Measurements from ENCODE around the gene SLC39A10.

Gene SLC39A10

GRCh38 chr2:195648787-195649186, 8.2 kb upstream of the SLC39A10 start:
- Histone ChIP-seq H3K9ac (ENCODE audit: low read length) (no peak overlapping the region), H3K4me3 (ENCODE audit: low read length) (no peak overlapping the region), H3K9me3 (ENCODE audit: control insufficient read depth, low read length) (no peaks in the 10 kb centered on the region), H3K36me3 (ENCODE audit: control insufficient read depth, insufficient read depth, low read length) (no peaks in the 10 kb centered on the region), H3K27me3 (ENCODE audit: control insufficient read depth, insufficient read depth, low read length) (no peaks in the 10 kb centered on the region), H3K4me1 (ENCODE audit: control insufficient read depth, insufficient read depth, low read length) (no peaks in the 10 kb centered on the region)

- Histone ChIP-seq H3K4me1 (ENCODE audit: control insufficient read depth, insufficient read depth, low read length) (no peaks in the 10 kb centered on the region), H3K27me3 (ENCODE audit: control insufficient read depth, insufficient read depth, low read length) (no peaks in the 10 kb centered on the region), H3K36me3 (ENCODE audit: control insufficient read depth, insufficient read depth, low read length) (no peaks in the 10 kb centered on the region), H3K4me3 (ENCODE audit: low read length) (no peak overlapping the region), H3K9ac (ENCODE audit: low read length) (no peak overlapping the region), H3K9me3 (ENCODE audit: control insufficient read depth, low read length) (no peaks in the 10 kb centered on the region)
Observed at GRCh38 chr2:195649629-195650190, 7.3 kb upstream of the SLC39A10 start.

GRCh38 chr2:195651046-195651445, 6.0 kb upstream of the SLC39A10 start:
- no peaks in the 10 kb centered on the region for H3K27me3 ChIP-seq (ENCODE audit: control insufficient read depth, insufficient read depth, low read length)
- H3K9ac ChIP-seq (ENCODE audit: low read length) = no peak overlapping the region
- H3K9me3 ChIP-seq (ENCODE audit: control insufficient read depth, low read length) = no peaks in the 10 kb centered on the region
- H3K4me3 ChIP-seq (ENCODE audit: low read length) = no peak overlapping the region
- peaks cover 1% of the 10 kb centered on the region for H3K4me1 ChIP-seq (ENCODE audit: control insufficient read depth, insufficient read depth, low read length)
- no peaks in the 10 kb centered on the region for H3K36me3 ChIP-seq (ENCODE audit: control insufficient read depth, insufficient read depth, low read length)

GRCh38 chr2:195652911-195653310, 4.1 kb upstream of the SLC39A10 start:
- Histone ChIP-seq H3K27me3 (ENCODE audit: control insufficient read depth, insufficient read depth, low read length) (no peaks in the 10 kb centered on the region), H3K4me1 (ENCODE audit: control insufficient read depth, insufficient read depth, low read length) (peaks cover 6% of the 10 kb centered on the region), H3K4me3 (ENCODE audit: low read length) (no peak overlapping the region), H3K9me3 (ENCODE audit: control insufficient read depth, low read length) (no peaks in the 10 kb centered on the region), H3K36me3 (ENCODE audit: control insufficient read depth, insufficient read depth, low read length) (no peaks in the 10 kb centered on the region), H3K9ac (ENCODE audit: low read length) (no peak overlapping the region)

- Histone ChIP-seq H3K9ac (ENCODE audit: low read length) (peak overlapping the region; percentile 49), H3K4me3 (ENCODE audit: low read length) (peak overlapping the region; percentile 12), H3K36me3 (ENCODE audit: control insufficient read depth, insufficient read depth, low read length) (no peaks in the 10 kb centered on the region), H3K9me3 (ENCODE audit: control insufficient read depth, low read length) (no peaks in the 10 kb centered on the region), H3K4me1 (ENCODE audit: control insufficient read depth, insufficient read depth, low read length) (peaks cover 10% of the 10 kb centered on the region), H3K27me3 (ENCODE audit: control insufficient read depth, insufficient read depth, low read length) (no peaks in the 10 kb centered on the region)
Observed at GRCh38 chr2:195656161-195656858, 716 bp upstream of the SLC39A10 start.

- Histone ChIP-seq H3K9me3 (ENCODE audit: control insufficient read depth, low read length) (no peaks in the 10 kb centered on the region), H3K9ac (ENCODE audit: low read length) (peak overlapping the region; percentile 93), H3K27me3 (ENCODE audit: control insufficient read depth, insufficient read depth, low read length) (no peaks in the 10 kb centered on the region), H3K4me1 (ENCODE audit: control insufficient read depth, insufficient read depth, low read length) (peaks cover 10% of the 10 kb centered on the region), H3K36me3 (ENCODE audit: control insufficient read depth, insufficient read depth, low read length) (no peaks in the 10 kb centered on the region), H3K4me3 (ENCODE audit: low read length) (peak overlapping the region; percentile 54)
Observed at GRCh38 chr2:195657634-195658540, 861 bp downstream of the SLC39A10 start.

GRCh38 chr2:195658541-195658890, 1.5 kb downstream of the SLC39A10 start:
- Histone ChIP-seq H3K4me3 (ENCODE audit: low read length) (no peak overlapping the region), H3K4me1 (ENCODE audit: control insufficient read depth, insufficient read depth, low read length) (peaks cover 10% of the 10 kb centered on the region), H3K9ac (ENCODE audit: low read length) (peak overlapping the region; percentile 93), H3K36me3 (ENCODE audit: control insufficient read depth, insufficient read depth, low read length) (no peaks in the 10 kb centered on the region), H3K27me3 (ENCODE audit: control insufficient read depth, insufficient read depth, low read length) (no peaks in the 10 kb centered on the region), H3K9me3 (ENCODE audit: control insufficient read depth, low read length) (no peaks in the 10 kb centered on the region)

- Histone ChIP-seq H3K9me3 (ENCODE audit: control insufficient read depth, low read length) (no peaks in the 10 kb centered on the region), H3K4me3 (ENCODE audit: low read length) (no peak overlapping the region), H3K9ac (ENCODE audit: low read length) (no peak overlapping the region), H3K4me1 (ENCODE audit: control insufficient read depth, insufficient read depth, low read length) (peaks cover 10% of the 10 kb centered on the region), H3K27me3 (ENCODE audit: control insufficient read depth, insufficient read depth, low read length) (no peaks in the 10 kb centered on the region), H3K36me3 (ENCODE audit: control insufficient read depth, insufficient read depth, low read length) (no peaks in the 10 kb centered on the region)
Observed at GRCh38 chr2:195659114-195659513, 2.1 kb downstream of the SLC39A10 start.

- no peak overlapping the region for H3K4me3 ChIP-seq (ENCODE audit: low read length)
- no peaks in the 10 kb centered on the region for H3K36me3 ChIP-seq (ENCODE audit: control insufficient read depth, insufficient read depth, low read length)
- peaks cover 10% of the 10 kb centered on the region for H3K4me1 ChIP-seq (ENCODE audit: control insufficient read depth, insufficient read depth, low read length)
- H3K9me3 ChIP-seq (ENCODE audit: control insufficient read depth, low read length) = no peaks in the 10 kb centered on the region
- H3K9ac ChIP-seq (ENCODE audit: low read length) = no peak overlapping the region
- H3K27me3 ChIP-seq (ENCODE audit: control insufficient read depth, insufficient read depth, low read length) = no peaks in the 10 kb centered on the region
Observed at GRCh38 chr2:195659982-195660890, 3.2 kb downstream of the SLC39A10 start.

- no peaks in the 10 kb centered on the region for H3K27me3 ChIP-seq (ENCODE audit: control insufficient read depth, insufficient read depth, low read length)
- no peak overlapping the region for H3K4me3 ChIP-seq (ENCODE audit: low read length)
- H3K9me3 ChIP-seq (ENCODE audit: control insufficient read depth, low read length) = no peaks in the 10 kb centered on the region
- no peaks in the 10 kb centered on the region for H3K36me3 ChIP-seq (ENCODE audit: control insufficient read depth, insufficient read depth, low read length)
- no peak overlapping the region for H3K9ac ChIP-seq (ENCODE audit: low read length)
- H3K4me1 ChIP-seq (ENCODE audit: control insufficient read depth, insufficient read depth, low read length) = peaks cover 4% of the 10 kb centered on the region
Observed at GRCh38 chr2:195662138-195662537, 5.1 kb downstream of the SLC39A10 start.

- no peak overlapping the region for H3K4me3 ChIP-seq (ENCODE audit: low read length)
- peaks cover 4% of the 10 kb centered on the region for H3K4me1 ChIP-seq (ENCODE audit: control insufficient read depth, insufficient read depth, low read length)
- H3K27me3 ChIP-seq (ENCODE audit: control insufficient read depth, insufficient read depth, low read length) = no peaks in the 10 kb centered on the region
- H3K36me3 ChIP-seq (ENCODE audit: control insufficient read depth, insufficient read depth, low read length) = no peaks in the 10 kb centered on the region
- no peaks in the 10 kb centered on the region for H3K9me3 ChIP-seq (ENCODE audit: control insufficient read depth, low read length)
- H3K9ac ChIP-seq (ENCODE audit: low read length) = no peak overlapping the region
Observed at GRCh38 chr2:195663007-195663406, 6.0 kb downstream of the SLC39A10 start.
